Fibroblast of lung (primary cell): ENCODE results near the gene TAS1R2. TPM values are rescaled to one million over a fixed set of nuclear protein-coding genes. Genes with fewer than 3 reads are reported as not detected.
A peak's percentile ranks its signal among the peaks of the same experiment; 100 is the strongest.

ENCODE experiments used
- DNase-seq, 2 donors: peaks; one replicate each; pipeline versions ENCODE4 v3.0.0 to v3.0.0-alpha.2; 2010; ENCODE audit warnings: low read depth in 2 of 2
- H2AFZ ChIP-seq: 2 replicates; pipeline ENCODE4 v1.5.1; 2012; ENCODE audit warnings: low read length, control low read depth, inconsistent platforms
- H3K27ac ChIP-seq: 2 replicates; pipeline ENCODE4 v1.5.1; 2011; ENCODE audit warnings: low read length, control low read depth; ENCODE audit not compliant: insufficient read depth
- H3K27me3 ChIP-seq: 2 replicates; pipeline ENCODE4 v1.5.1; 2011; ENCODE audit warnings: mild to moderate bottlenecking, low read length; ENCODE audit not compliant: control insufficient read depth, insufficient read depth
- H3K36me3 ChIP-seq: 2 replicates; pipeline ENCODE4 v1.5.1; 2011; ENCODE audit warnings: low read length; ENCODE audit not compliant: control insufficient read depth, insufficient read depth
- H3K4me1 ChIP-seq: 2 replicates; pipeline ENCODE4 v1.5.1; 2011; ENCODE audit warnings: low read length; ENCODE audit not compliant: control insufficient read depth, insufficient read depth; ENCODE audit errors: extremely low read depth
- H3K4me2 ChIP-seq: 2 replicates; pipeline ENCODE4 v1.5.1; 2011; ENCODE audit warnings: low read length, control low read depth; ENCODE audit not compliant: insufficient read depth; ENCODE audit errors: extremely low read depth
- H3K4me3 ChIP-seq, 4 experiments: fragments of 200-600 bp in 1 of 4; sonication (generic) in 1 of 4; replicated peaks in 1 of 4; 2 replicates each; pipeline ENCODE4 v1.5.1; 2011 to 2016; ENCODE audit warnings: low read length in 4 of 4, low read depth in 3 of 4, mild to moderate bottlenecking in 3 of 4, control low read depth in 2 of 4, inconsistent platforms in 1 of 4, mixed read lengths in 1 of 4; ENCODE audit not compliant: insufficient read depth in 1 of 4; ENCODE audit errors: control extremely low read depth in 1 of 4
- H3K79me2 ChIP-seq: 2 replicates; pipeline ENCODE4 v1.5.1; 2012; ENCODE audit warnings: mild to moderate bottlenecking, low read length, inconsistent platforms; ENCODE audit not compliant: control insufficient read depth, insufficient read depth
- H3K9ac ChIP-seq: 2 replicates; pipeline ENCODE4 v1.5.1; 2011; ENCODE audit warnings: mild to moderate bottlenecking, low read length, control low read depth; ENCODE audit not compliant: insufficient read depth
- H3K9me3 ChIP-seq: 2 replicates; pipeline ENCODE4 v1.5.1; 2012; ENCODE audit warnings: low read depth, low read length; ENCODE audit not compliant: control insufficient read depth, insufficient read depth
- H4K20me1 ChIP-seq: 2 replicates; pipeline ENCODE4 v1.5.1; 2011; ENCODE audit warnings: low read length; ENCODE audit not compliant: control insufficient read depth, insufficient read depth; ENCODE audit errors: extremely low read depth
- EZH2 ChIP-seq: IDR thresholded peaks from 2 replicates; pipeline ENCODE4 v1.5.1; 2012; ENCODE audit warnings: low read length, control low read depth, mild to moderate bottlenecking; ENCODE audit errors: missing control alignments
- polyA plus RNA-seq, 2 donors: library from polyadenylated mRNA; depleted of rRNA in 1 of 2; stranded (reverse) in 1 of 2; unstranded in 1 of 2; fragments of >200 nt; gene quantifications; 2 replicates each; pipeline ENCODE4 v1.2.1, GENCODE V29; 2011 to 2012; ENCODE audit warnings: missing spikeins in 1 of 2
- total RNA-seq: library from RNA; depleted of rRNA; stranded (reverse); fragments of >200 nt; gene quantifications from 2 replicates; pipeline ENCODE4 v1.2.1, GENCODE V29; 2014
- TF ChIP-seq, protein P1 (sequence below), 2 donors: IDR thresholded peaks in 1 of 2; conservative IDR thresholded peaks in 1 of 2; 1 replicate in 1 of 2; 2 replicates in 1 of 2; pipeline ENCODE4 v1.5.1; 2011 to 2012; ENCODE audit warnings: low read length in 2 of 2, control low read depth in 1 of 2, inconsistent platforms in 1 of 2, low read depth in 1 of 2, mild to moderate bottlenecking in 1 of 2

The TAS1R2 gene
- total and polyA plus RNA-seq, 2 donors (not counting 1 experiment from before 2014, with no cell fraction given), result not detected

- peaks cover 6% of the 10 kb centered on the region for H3K27me3 ChIP-seq
- no peak for TF ChIP-seq EZH2
- TF ChIP-seq, protein P1, sequence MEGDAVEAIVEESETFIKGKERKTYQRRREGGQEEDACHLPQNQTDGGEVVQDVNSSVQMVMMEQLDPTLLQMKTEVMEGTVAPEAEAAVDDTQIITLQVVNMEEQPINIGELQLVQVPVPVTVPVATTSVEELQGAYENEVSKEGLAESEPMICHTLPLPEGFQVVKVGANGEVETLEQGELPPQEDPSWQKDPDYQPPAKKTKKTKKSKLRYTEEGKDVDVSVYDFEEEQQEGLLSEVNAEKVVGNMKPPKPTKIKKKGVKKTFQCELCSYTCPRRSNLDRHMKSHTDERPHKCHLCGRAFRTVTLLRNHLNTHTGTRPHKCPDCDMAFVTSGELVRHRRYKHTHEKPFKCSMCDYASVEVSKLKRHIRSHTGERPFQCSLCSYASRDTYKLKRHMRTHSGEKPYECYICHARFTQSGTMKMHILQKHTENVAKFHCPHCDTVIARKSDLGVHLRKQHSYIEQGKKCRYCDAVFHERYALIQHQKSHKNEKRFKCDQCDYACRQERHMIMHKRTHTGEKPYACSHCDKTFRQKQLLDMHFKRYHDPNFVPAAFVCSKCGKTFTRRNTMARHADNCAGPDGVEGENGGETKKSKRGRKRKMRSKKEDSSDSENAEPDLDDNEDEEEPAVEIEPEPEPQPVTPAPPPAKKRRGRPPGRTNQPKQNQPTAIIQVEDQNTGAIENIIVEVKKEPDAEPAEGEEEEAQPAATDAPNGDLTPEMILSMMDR (conservative IDR thresholded peaks at IDR 0.05 in 1 of 2, IDR thresholded peaks at IDR 0.05 in 1 of 2; ENCODE audit: low read depth in 1 of 2, low read length in 2 of 2), result no peak
- no peak overlapping the region for H2AFZ ChIP-seq
- H3K9ac ChIP-seq, result no peak overlapping the region
- H3K9me3 ChIP-seq, result no peaks in the 10 kb centered on the region
- no peak for DNase-seq
- no peaks in the 10 kb centered on the region for H3K36me3 ChIP-seq
- H3K4me2 ChIP-seq, result no peak overlapping the region
- H3K79me2 ChIP-seq, result no peaks in the 10 kb centered on the region
- no peaks in the 10 kb centered on the region for H4K20me1 ChIP-seq
- H3K4me1 ChIP-seq, result no peaks in the 10 kb centered on the region
- H3K27ac ChIP-seq, result no peak overlapping the region
- no peak overlapping the region for H3K4me3 ChIP-seq
Observed at GRCh38 chr1:18817316-18817715, 42.1 kb downstream of the TAS1R2 start.

DNA sequence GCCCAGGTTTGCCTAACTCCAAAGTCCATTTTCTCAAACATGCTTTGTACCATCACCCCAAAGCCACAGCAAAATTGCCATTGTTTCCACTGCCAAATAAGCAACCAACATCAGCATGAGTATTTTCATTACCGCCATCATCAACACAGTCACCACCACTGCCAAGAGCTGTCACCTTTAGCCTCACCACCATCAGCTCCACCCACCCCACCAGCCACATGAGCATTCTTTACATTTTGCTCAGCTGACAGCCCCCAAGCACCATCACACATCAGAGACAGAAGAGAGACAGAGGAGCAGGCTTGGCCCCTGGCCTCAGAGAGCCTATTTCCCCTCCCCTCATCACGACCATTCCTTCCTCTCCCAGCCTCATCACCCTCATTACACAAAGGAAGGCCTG, 42.7 kb downstream of the TAS1R2 start:
- no peaks in the 10 kb centered on the region for H3K9me3 ChIP-seq
- H3K36me3 ChIP-seq, result no peaks in the 10 kb centered on the region
- no peaks in the 10 kb centered on the region for H4K20me1 ChIP-seq
- no peaks in the 10 kb centered on the region for H3K4me1 ChIP-seq
- no peak overlapping the region for H3K27ac ChIP-seq
- H3K79me2 ChIP-seq, result no peaks in the 10 kb centered on the region
- H3K9ac ChIP-seq, result no peak overlapping the region
- peak; percentile 6 to 9 for DNase-seq
- H3K4me2 ChIP-seq, result no peak overlapping the region
- H2AFZ ChIP-seq, result no peak overlapping the region
- H3K27me3 ChIP-seq, result peaks cover 6% of the 10 kb centered on the region
- TF ChIP-seq EZH2, result no peak
- TF ChIP-seq, protein P1 (conservative IDR thresholded peaks at IDR 0.05 in 1 of 2, IDR thresholded peaks at IDR 0.05 in 1 of 2; ENCODE audit: low read depth in 1 of 2, low read length in 2 of 2), result no peak
- H3K4me3 ChIP-seq, result no peak overlapping the region

DNA sequence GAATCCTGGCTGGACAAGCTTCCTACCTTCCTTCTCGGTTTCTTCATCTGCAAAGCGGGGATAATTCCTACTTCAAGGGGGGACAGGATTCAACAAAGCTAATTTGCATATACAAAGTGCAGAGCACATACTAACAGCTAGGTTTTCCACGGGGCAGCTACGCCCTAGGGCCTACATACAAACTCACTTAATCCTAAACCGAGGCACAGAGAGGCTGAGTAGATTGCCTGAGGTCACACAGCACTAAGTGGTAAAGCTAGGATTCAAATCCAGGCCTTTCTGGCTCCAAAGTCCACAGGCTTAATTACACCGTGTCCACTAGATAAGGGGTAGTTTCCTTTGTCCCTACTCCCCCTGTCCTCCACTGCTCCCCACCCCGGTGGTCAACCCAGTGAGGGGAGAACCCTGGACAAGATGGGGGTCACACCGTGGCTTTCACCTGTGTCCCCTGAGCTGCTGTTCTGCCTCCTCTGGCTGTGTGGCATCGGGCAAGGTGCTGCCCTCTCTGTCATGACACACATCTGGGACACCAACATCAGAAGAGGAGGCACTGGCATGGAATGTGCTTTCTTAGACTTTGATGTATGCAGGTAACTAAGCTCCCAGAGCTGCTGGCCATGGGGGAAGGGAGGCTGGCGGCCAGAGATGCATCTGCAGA, 44.5 kb downstream of the TAS1R2 start:
- H3K27me3 ChIP-seq, result peaks cover 6% of the 10 kb centered on the region
- H3K79me2 ChIP-seq, result no peaks in the 10 kb centered on the region
- no peaks in the 10 kb centered on the region for H3K9me3 ChIP-seq
- no peak overlapping the region for H3K27ac ChIP-seq
- H3K36me3 ChIP-seq, result no peaks in the 10 kb centered on the region
- no peaks in the 10 kb centered on the region for H3K4me1 ChIP-seq
- H3K4me2 ChIP-seq, result no peak overlapping the region
- no peaks in the 10 kb centered on the region for H4K20me1 ChIP-seq
- TF ChIP-seq, protein P1 (conservative IDR thresholded peaks at IDR 0.05 in 1 of 2, IDR thresholded peaks at IDR 0.05 in 1 of 2; ENCODE audit: low read depth in 1 of 2, low read length in 2 of 2), result no peak
- no peak for TF ChIP-seq EZH2
- DNase-seq, result no peak
- no peak overlapping the region for H2AFZ ChIP-seq
- no peak overlapping the region for H3K9ac ChIP-seq
- no peak overlapping the region for H3K4me3 ChIP-seq
